ENCODE results near the gene SQSTM1. TPM values are rescaled to one million over a fixed set of nuclear protein-coding genes. Genes with fewer than 3 reads are reported as not detected.

SQSTM1 gene
- total RNA-seq, 1 experiment from 2014 or later = 105 TPM

GRCh38 chr5:179821298-179822058 is 773 bp downstream of the SQSTM1 start:
- Histone ChIP-seq H3K36me3 (ENCODE audit: insufficient read depth, low read length, poor library complexity, severe bottlenecking) (peaks cover 32% of the 10 kb centered on the region), H3K27me3 (replicated peaks; ENCODE audit: insufficient read depth, low read depth, low read length, poor library complexity) (no peaks in the 10 kb centered on the region), H3K27ac (ENCODE audit: low read depth, low read length, poor library complexity, severe bottlenecking) (peak overlapping the region; percentile 93), H3K9me3 (ENCODE audit: low read depth, low read length, poor library complexity, severe bottlenecking) (no peaks in the 10 kb centered on the region), H3K4me3 (ENCODE audit: low read depth, low read length, poor library complexity, severe bottlenecking) (peak overlapping the region; percentile 88), H3K4me1 (ENCODE audit: insufficient read depth, low read length, poor library complexity, severe bottlenecking) (peaks cover 16% of the 10 kb centered on the region)
- peak; percentile 62 for DNase-seq (ENCODE audit: low spot score)
- ChIA-PET POLR2A (ENCODE audit: low non-redundant PET) (interaction anchor here (0.8 kb wide), 1 partner anchor 198 kb away, joined by 3 read pairs; the partner anchor contains the start of gene HNRNPH1), CTCF (no interaction called here)
- BruUV-seq (replicated peaks) = no TSS peak
- no peak for TF ChIP-seq EZH2 (IDR thresholded peaks at IDR 0.05; ENCODE audit: borderline replicate concordance, low read depth, low read length, poor library complexity, severe bottlenecking)
- 0 out of 2 replicates have a peak, but pooled peaks have one; percentile 9 for TF ChIP-seq CTCF (conservative IDR thresholded peaks at IDR 0.05; ENCODE audit: low read depth, low read length)
- intact Hi-C loops (cut with micrococcal nuclease; ENCODE audit: unreplicated experiment) = loop anchor here (5.0 kb wide), 1 partner anchor 86 kb away; the partner anchor contains the start of gene TBC1D9B

DNA sequence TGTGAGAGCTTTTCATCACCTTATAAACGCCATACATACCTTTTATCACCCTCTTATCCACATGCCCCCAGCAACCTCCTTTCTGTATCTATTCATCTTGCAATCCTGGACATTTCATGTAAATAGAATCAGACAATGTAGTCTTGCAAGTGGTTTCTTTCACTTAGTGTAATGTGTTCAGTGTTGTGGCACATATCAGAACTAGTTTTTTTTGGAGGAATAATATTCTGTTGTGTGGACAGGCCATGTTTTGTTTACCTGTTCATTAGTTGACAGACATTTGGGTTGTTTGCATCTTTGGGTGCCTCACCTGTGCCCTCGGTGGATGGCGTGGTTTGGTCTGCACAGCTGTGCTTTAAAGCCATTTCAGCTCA is 1.3 kb downstream of the SQSTM1 start:
- H3K36me3 ChIP-seq (ENCODE audit: insufficient read depth, low read length, poor library complexity, severe bottlenecking) = peaks cover 36% of the 10 kb centered on the region
- no peak for DNase-seq (ENCODE audit: low spot score)
- TF ChIP-seq CTCF (conservative IDR thresholded peaks at IDR 0.05; ENCODE audit: low read depth, low read length) = no peak
- TF ChIP-seq EZH2 (IDR thresholded peaks at IDR 0.05; ENCODE audit: borderline replicate concordance, low read depth, low read length, poor library complexity, severe bottlenecking) = no peak
- ChIA-PET CTCF (no interaction called here), POLR2A (ENCODE audit: low non-redundant PET) (interaction anchor here (0.8 kb wide), 1 partner anchor 199 kb away, joined by 3 read pairs; the partner anchor contains the start of gene HNRNPH1)
- no peaks in the 10 kb centered on the region for H3K27me3 ChIP-seq (replicated peaks; ENCODE audit: insufficient read depth, low read depth, low read length, poor library complexity)
- TSS peak; percentile 67 for BruUV-seq (replicated peaks)
- H3K27ac ChIP-seq (ENCODE audit: low read depth, low read length, poor library complexity, severe bottlenecking) = no peak overlapping the region
- intact Hi-C loops (cut with micrococcal nuclease; ENCODE audit: unreplicated experiment) = loop anchor here (5.0 kb wide), 1 partner anchor 85 kb away; the partner anchor contains the start of gene TBC1D9B
- no peaks in the 10 kb centered on the region for H3K9me3 ChIP-seq (ENCODE audit: low read depth, low read length, poor library complexity, severe bottlenecking)
- H3K4me3 ChIP-seq (ENCODE audit: low read depth, low read length, poor library complexity, severe bottlenecking) = peak overlapping the region; percentile 88
- H3K4me1 ChIP-seq (ENCODE audit: insufficient read depth, low read length, poor library complexity, severe bottlenecking) = peaks cover 16% of the 10 kb centered on the region

DNA sequence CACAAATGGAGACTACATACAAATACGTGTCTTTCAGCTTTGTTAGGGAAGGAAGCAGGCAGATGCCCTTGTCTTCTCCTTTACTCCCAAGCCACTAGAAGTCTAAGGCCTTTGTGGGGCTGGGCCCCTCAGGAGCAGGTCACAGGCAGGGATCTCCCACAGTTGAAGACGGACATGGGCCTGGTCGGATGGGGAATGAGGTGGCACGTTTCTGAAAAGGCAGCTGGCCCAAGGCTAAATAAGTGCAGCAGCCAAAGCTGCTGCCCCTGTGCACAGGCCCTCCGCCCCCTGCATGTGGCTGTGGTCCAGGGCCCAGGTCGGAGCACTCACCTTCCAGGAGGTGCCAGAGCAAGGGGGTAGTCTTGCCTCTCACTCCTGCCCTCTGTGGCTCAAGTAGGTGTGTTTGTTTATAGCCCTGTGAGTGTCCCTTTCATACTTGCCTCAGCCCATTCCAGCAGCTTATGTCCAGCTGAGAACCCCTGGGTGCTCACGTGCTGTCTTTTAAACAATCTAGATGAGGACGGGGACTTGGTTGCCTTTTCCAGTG is 1.8 kb downstream of the SQSTM1 start:
- H3K36me3 ChIP-seq (ENCODE audit: insufficient read depth, low read length, poor library complexity, severe bottlenecking) = peaks cover 36% of the 10 kb centered on the region
- CTCF ChIA-PET = no interaction called here

More for the DNA sequence above, 1.8 kb downstream of the SQSTM1 start:
- DNase-seq (ENCODE audit: low spot score) = no peak
- TF ChIP-seq CTCF (conservative IDR thresholded peaks at IDR 0.05; ENCODE audit: low read depth, low read length) (no peak), EZH2 (IDR thresholded peaks at IDR 0.05; ENCODE audit: borderline replicate concordance, low read depth, low read length, poor library complexity, severe bottlenecking) (no peak)
- H3K4me3 ChIP-seq (ENCODE audit: low read depth, low read length, poor library complexity, severe bottlenecking) = peak overlapping the region; percentile 88
- intact Hi-C loops (cut with micrococcal nuclease; ENCODE audit: unreplicated experiment) = loop anchor here (5.0 kb wide), 1 partner anchor 85 kb away; the partner anchor contains the start of gene TBC1D9B
- no peak overlapping the region for H3K27ac ChIP-seq (ENCODE audit: low read depth, low read length, poor library complexity, severe bottlenecking)
- POLR2A ChIA-PET (ENCODE audit: low non-redundant PET) = interaction anchor here (0.8 kb wide), 1 partner anchor 199 kb away, joined by 3 read pairs; the partner anchor contains the start of gene HNRNPH1
- H3K27me3 ChIP-seq (replicated peaks; ENCODE audit: insufficient read depth, low read depth, low read length, poor library complexity) = no peaks in the 10 kb centered on the region
- peaks cover 16% of the 10 kb centered on the region for H3K4me1 ChIP-seq (ENCODE audit: insufficient read depth, low read length, poor library complexity, severe bottlenecking)
- no TSS peak for BruUV-seq (replicated peaks)
- no peaks in the 10 kb centered on the region for H3K9me3 ChIP-seq (ENCODE audit: low read depth, low read length, poor library complexity, severe bottlenecking)

Data from A673 (cell line).